HCT116 (cell line): ENCODE measurements around the gene SLC1A1. TPM values are rescaled to one million over a fixed set of nuclear protein-coding genes. Genes with fewer than 3 reads are reported as not detected.

ENCODE experiments used
- ATAC-seq: fragments of 200-7000 bp; cut with Tn5 transposase; 2 replicates; pipeline ENCODE4 v1.9.1; 2020; ENCODE audit warnings: mild to moderate bottlenecking, moderate library complexity
- BruUV-seq: library from RNA; stranded (reverse); fragments of 400-500 nt; replicated peaks from 2 replicates; lab custom pipeline; 2021; lab: Mats Ljungman, UMichigan
- CTCF ChIA-PET: fragments of 300-600 bp; sonication (Branson Sonifier 250); formaldehyde crosslinking; loops from one replicate; lab custom pipeline; 2021; ENCODE audit warnings: antibody characterized with exemption; lab: Charles Lee
- POLR2A ChIA-PET: fragments of 300-600, 350-600 bp; sonication (Branson Sonifier 250); formaldehyde crosslinking; loops from one replicate; lab custom pipeline; 2021; ENCODE audit warnings: antibody characterized with exemption; lab: Charles Lee
- RAD21 ChIA-PET, 2 experiments: fragments of 300-600 bp; sonication (Branson Sonifier 250); formaldehyde crosslinking; loops; one replicate each; lab custom pipeline; 2023; ENCODE audit warnings: low total read pairs in 2 of 2; ENCODE audit not compliant: uncharacterized antibody in 2 of 2, unreplicated experiment in 2 of 2, low non-redundant PET in 1 of 2; lab: Charles Lee
- DNase-seq: peaks from one replicate; pipeline ENCODE4 v3.0.0-alpha.2; 2010; ENCODE audit warnings: low read depth, low spot score
- H2AFZ ChIP-seq: fragments of 200-600 bp; shearing (Covaris generic), sonication (generic); 2 replicates; pipeline ENCODE4 v1.6.1; 2017; ENCODE audit warnings: low read depth, mixed run types, mixed read lengths, antibody characterized with exemption, low read length; ENCODE audit not compliant: poor library complexity, severe bottlenecking
- H3K27ac ChIP-seq: 2 replicates; pipeline ENCODE4 v1.5.1; 2012; ENCODE audit warnings: low read depth, low read length
- H3K27me3 ChIP-seq: fragments of 200-600 bp; sonication (generic); 2 replicates; pipeline ENCODE4 v1.6.1; 2016; ENCODE audit warnings: mixed run types, low read length, mixed read lengths; ENCODE audit not compliant: insufficient read depth
- H3K36me3 ChIP-seq, 2 experiments: fragments of 200-500 bp in 1 of 2; fragments of 200-600 bp in 1 of 2; sonication (Bioruptor generic) in 1 of 2; sonication (generic) in 1 of 2; 2 replicates each; pipeline versions ENCODE4 v1.5.1 to v1.6.1; 2014 to 2016; ENCODE audit warnings: low read length in 2 of 2, inconsistent platforms in 1 of 2, mixed read lengths in 1 of 2, mixed run types in 1 of 2; ENCODE audit not compliant: insufficient read depth in 2 of 2, control insufficient read depth in 1 of 2
- H3K4me1 ChIP-seq, 2 experiments: fragments of 200-600 bp in 1 of 2; sonication (generic) in 1 of 2; 2 replicates each; pipeline versions ENCODE4 v1.5.1 to v1.6.1; 2012 to 2017; ENCODE audit warnings: low read length in 2 of 2, inconsistent platforms in 1 of 2, mild to moderate bottlenecking in 1 of 2, mixed read lengths in 1 of 2, mixed run types in 1 of 2, moderate library complexity in 1 of 2; ENCODE audit not compliant: insufficient read depth in 2 of 2, control insufficient read depth in 1 of 2
- H3K4me2 ChIP-seq: fragments of 200-600 bp; sonication (generic); 2 replicates; pipeline ENCODE4 v1.6.1; 2017; ENCODE audit warnings: mixed run types, low read length, mixed read lengths
- H3K4me3 ChIP-seq, 2 experiments: fragments of 200-600 bp in 1 of 2; sonication (generic) in 1 of 2; replicated peaks in 1 of 2; 2 replicates each; pipeline ENCODE4 v1.5.1; 2011 to 2016; ENCODE audit warnings: low read length in 2 of 2, control low read depth in 1 of 2, low read depth in 1 of 2, mild to moderate bottlenecking in 1 of 2, mixed read lengths in 1 of 2, mixed run types in 1 of 2
- H3K79me2 ChIP-seq: fragments of 200-600 bp; sonication (generic); 2 replicates; pipeline ENCODE4 v1.6.1; 2017; ENCODE audit warnings: mild to moderate bottlenecking, mixed run types, low read length, moderate library complexity, mixed read lengths; ENCODE audit not compliant: insufficient read depth
- H3K9ac ChIP-seq: fragments of 200-600 bp; sonication (generic); 2 replicates; pipeline ENCODE4 v1.6.1; 2016; ENCODE audit warnings: low read length, mixed read lengths
- H3K9me2 ChIP-seq: fragments of 200-600 bp; sonication (generic), shearing (Covaris generic); 2 replicates; pipeline ENCODE4 v1.6.1; 2017; ENCODE audit warnings: mixed run types, mild to moderate bottlenecking, moderate library complexity; ENCODE audit not compliant: insufficient read depth
- H3K9me3 ChIP-seq, 2 experiments: fragments of 200-500 bp in 1 of 2; fragments of 200-600 bp in 1 of 2; sonication (Bioruptor generic) in 1 of 2; sonication (generic) in 1 of 2; 2 replicates each; pipeline ENCODE4 v1.6.1; 2014 to 2017; ENCODE audit warnings: low read length in 2 of 2, mixed read lengths in 2 of 2, inconsistent platforms in 1 of 2, low read depth in 1 of 2, mild to moderate bottlenecking in 1 of 2, mixed run types in 1 of 2, moderate library complexity in 1 of 2; ENCODE audit not compliant: control insufficient read depth in 1 of 2, insufficient read depth in 1 of 2
- H4K20me1 ChIP-seq: fragments of 200-600 bp; sonication (generic), shearing (Covaris generic); 2 replicates; pipeline ENCODE4 v1.6.1; 2017; ENCODE audit warnings: mixed run types, mild to moderate bottlenecking, moderate library complexity; ENCODE audit not compliant: insufficient read depth
- CBX3 ChIP-seq: IDR thresholded peaks from 2 replicates; pipeline ENCODE4 v1.6.1; 2012; ENCODE audit warnings: low read depth
- CEBPB ChIP-seq: IDR thresholded peaks from 2 replicates; pipeline ENCODE4 v1.6.1; 2012; ENCODE audit warnings: low read depth
- FOSL1 ChIP-seq: IDR thresholded peaks from 2 replicates; pipeline ENCODE4 v1.6.1; 2012; ENCODE audit warnings: low read depth
- MAX ChIP-seq: IDR thresholded peaks from 2 replicates; pipeline ENCODE4 v1.6.1; 2012
- POLR2A ChIP-seq: IDR thresholded peaks from 2 replicates; pipeline ENCODE4 v1.7.0; 2011; ENCODE audit warnings: borderline replicate concordance; ENCODE audit not compliant: insufficient read depth, insufficient read length; ENCODE audit errors: extremely low read depth
- POLR2AphosphoS5 ChIP-seq: IDR thresholded peaks from 2 replicates; pipeline ENCODE4 v1.6.1; 2011; ENCODE audit warnings: mild to moderate bottlenecking, low read depth, low read length, moderate library complexity
- RAD21 ChIP-seq: IDR thresholded peaks from 2 replicates; pipeline ENCODE4 v1.6.1; 2012; ENCODE audit warnings: low read depth, mild to moderate bottlenecking
- REST ChIP-seq: IDR thresholded peaks from 2 replicates; pipeline ENCODE4 v1.6.1; 2012; ENCODE audit warnings: low read depth
- SIN3A ChIP-seq: IDR thresholded peaks from 2 replicates; pipeline ENCODE4 v1.6.1; 2012; ENCODE audit warnings: low read depth
- SP1 ChIP-seq: IDR thresholded peaks from 2 replicates; pipeline ENCODE4 v1.6.1; 2012; ENCODE audit warnings: low read depth
- YY1 ChIP-seq: IDR thresholded peaks from 2 replicates; pipeline ENCODE4 v1.6.1; 2011; ENCODE audit warnings: low read length, low read depth, moderate library complexity, mild to moderate bottlenecking; ENCODE audit not compliant: insufficient replicate concordance; ENCODE audit errors: extremely low read depth
- ZBTB33 ChIP-seq: IDR thresholded peaks from 2 replicates; pipeline ENCODE4 v1.6.1; 2011; ENCODE audit warnings: mild to moderate bottlenecking, low read length, moderate library complexity; ENCODE audit not compliant: insufficient replicate concordance; ENCODE audit errors: extremely low read depth
- ZNF274 ChIP-seq: fragments of 200-500 bp; sonication (Bioruptor generic); IDR thresholded peaks from 2 replicates; pipeline ENCODE4 v1.6.1; 2014; ENCODE audit warnings: mild to moderate bottlenecking, low read depth, low read length, inconsistent platforms
- intact Hi-C: fragments of 100-400 bp; cut with micrococcal nuclease; formaldehyde crosslinking; loops from 2 replicates; pipeline ENCODE4 v1.10.0; 2022
- total RNA-seq: library from RNA; stranded (reverse); gene quantifications from one replicate; pipeline ENCODE4 v1.2.1, GENCODE V29; 2021; ENCODE audit not compliant: unreplicated experiment

The SLC1A1 gene
- total RNA-seq, 1 experiment from 2014 or later: 6.8 TPM

GRCh38 chr9:4519604-4520003 lies 29.3 kb downstream of the SLC1A1 start:
- no peaks in the 10 kb centered on the region for H3K79me2 ChIP-seq
- no peaks in the 10 kb centered on the region for H4K20me1 ChIP-seq
- BruUV-seq: no TSS peak
- no peak overlapping the region for H3K9ac ChIP-seq
- H3K9me3 ChIP-seq: no peaks in the 10 kb centered on the region
- RAD21 ChIA-PET: no interaction called here
- intact Hi-C loops: no loop called here
- no peak overlapping the region for H2AFZ ChIP-seq
- DNase-seq (no peak), ATAC-seq (no peak)
- no peak overlapping the region for H3K27ac ChIP-seq
- no peaks in the 10 kb centered on the region for H3K4me1 ChIP-seq
- no peaks in the 10 kb centered on the region for H3K27me3 ChIP-seq
- H3K4me3 ChIP-seq: no peak overlapping the region
- no peaks in the 10 kb centered on the region for H3K9me2 ChIP-seq
- POLR2A ChIA-PET: no interaction called here
- no peaks in the 10 kb centered on the region for H3K36me3 ChIP-seq
- CTCF ChIA-PET: no interaction called here
- H3K4me2 ChIP-seq: no peak overlapping the region
- TF ChIP-seq CBX3: no peak
- TF ChIP-seq MAX: no peak
- no peak for TF ChIP-seq POLR2AphosphoS5
- TF ChIP-seq YY1: no peak
- TF ChIP-seq FOSL1: no peak
- TF ChIP-seq RAD21: no peak
- no peak for TF ChIP-seq POLR2A
- no peak for TF ChIP-seq ZNF274
- no peak for TF ChIP-seq ZBTB33
- TF ChIP-seq CEBPB: no peak
- TF ChIP-seq SIN3A: no peak
- no peak for TF ChIP-seq SP1
- TF ChIP-seq REST: no peak
